Lung (tissue), 12 donors: Measurements from ENCODE around the gene PPM1L. TPM values are rescaled to one million over a fixed set of nuclear protein-coding genes. Genes with fewer than 3 reads are reported as not detected.

Source experiments
- ATAC-seq: fragments of 200-7000 bp; cut with Tn5 transposase; one replicate; pipeline ENCODE4 v1.9.1; 2020; ENCODE audit warnings: moderate number of reproducible peaks; ENCODE audit not compliant: insufficient read depth, low FRiP score
- DNase-seq, 3 donors: peaks; one replicate each; pipeline ENCODE4 v3.0.0-alpha.2; 2013 to 2017
- H3K27ac ChIP-seq, 2 donors: one replicate each; pipeline ENCODE4 v1.5.1; 2013; ENCODE audit warnings: mild to moderate bottlenecking in 2 of 2, moderate library complexity in 2 of 2, control low read depth in 1 of 2, inconsistent platforms in 1 of 2, low read depth in 1 of 2, low read length in 1 of 2
- H3K27me3 ChIP-seq, 3 donors: one replicate each; pipeline ENCODE4 v1.5.1; 2013; ENCODE audit warnings: low read length in 2 of 3; ENCODE audit not compliant: control insufficient read depth in 3 of 3, insufficient read depth in 3 of 3
- H3K36me3 ChIP-seq, 4 donors: one replicate each; pipeline ENCODE4 v1.5.1; 2013; ENCODE audit warnings: low read length in 4 of 4, mild to moderate bottlenecking in 1 of 4, moderate library complexity in 1 of 4; ENCODE audit not compliant: control insufficient read depth in 4 of 4, insufficient read depth in 4 of 4
- H3K4me1 ChIP-seq, 5 donors: one replicate each; pipeline ENCODE4 v1.5.1; 2013; ENCODE audit warnings: low read length in 5 of 5, mild to moderate bottlenecking in 2 of 5, moderate library complexity in 1 of 5; ENCODE audit not compliant: control insufficient read depth in 5 of 5, insufficient read depth in 5 of 5
- H3K4me3 ChIP-seq: one replicate; pipeline ENCODE4 v1.5.1; 2013; ENCODE audit warnings: mild to moderate bottlenecking, control low read depth, moderate library complexity
- H3K9ac ChIP-seq, 2 donors: one replicate each; pipeline ENCODE4 v1.5.1; 2013; ENCODE audit warnings: low read length in 2 of 2, control low read depth in 1 of 2; ENCODE audit not compliant: insufficient read depth in 1 of 2
- H3K9me3 ChIP-seq, 4 donors: one replicate each; pipeline ENCODE4 v1.5.1; 2013; ENCODE audit warnings: low read length in 3 of 4, mild to moderate bottlenecking in 1 of 4, moderate library complexity in 1 of 4; ENCODE audit not compliant: control insufficient read depth in 4 of 4, insufficient read depth in 3 of 4
- CTCF ChIP-seq: IDR thresholded peaks from 2 replicates; pipeline ENCODE4 v1.5.1; 2012; ENCODE audit warnings: mild to moderate bottlenecking; ENCODE audit errors: control extremely low read depth, extremely low read depth
- WGBS, 2 donors: extraction: QIAGEN DNeasy Blood & Tissue Kit; methylation state at CpG; one replicate each; pipeline ENCODE4 v1.1.7; 2013; 5-methylcytosine and 5-hydroxymethylcytosine counted together
- polyA plus RNA-seq, 2 donors: library from polyadenylated mRNA; stranded (reverse); fragments of 200-250 nt; gene quantifications; one replicate each; pipeline ENCODE4 v1.2.1, GENCODE V29; 2013
- total RNA-seq, 2 donors: library from RNA; depleted of rRNA in 1 of 2; stranded (reverse); fragments of >200 nt in 1 of 2; gene quantifications; one replicate each; pipeline ENCODE4 v1.2.1, GENCODE V29; 2014 to 2021
- donor health status: control.
- donor health status: control.
- donor health status: Bipolar disorder and iron deficiency.
- donor health status: healthy.
- donor health status: DM: yes; HTN: yes; CAD: no.

Gene PPM1L
- total and polyA plus RNA-seq, 4 donors: 1.5 to 17.7 (median 6.7) TPM

DNA sequence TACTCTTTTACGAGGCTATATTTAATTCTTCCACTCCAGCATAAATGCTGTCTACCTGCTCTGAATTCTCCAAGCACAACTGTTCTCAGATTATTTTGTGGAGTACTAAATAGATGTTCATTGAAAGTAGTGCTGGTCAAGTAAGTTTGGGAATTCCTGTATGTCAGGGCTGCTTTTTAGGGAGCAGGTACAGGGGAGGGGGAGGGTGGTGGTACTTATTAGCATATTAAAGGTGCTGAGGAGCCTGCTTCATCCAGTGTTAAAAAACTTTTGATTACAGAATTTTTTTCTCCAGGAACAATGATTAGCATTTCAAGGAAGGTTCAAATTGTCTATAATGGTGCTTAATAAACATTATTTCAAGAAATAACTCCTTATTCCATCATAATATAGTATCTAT, 59.2 kb downstream of the PPM1L start:
- no peak for ATAC-seq
- DNase-seq: no peak
- WGBS, 2 donors: 95 to 98% methylated on average over 1 of the region's 1 CpG
- Histone ChIP-seq H3K27me3 (no peaks in the 10 kb centered on the region), H3K27ac (no peak overlapping the region), H3K4me3 (no peak overlapping the region), H3K4me1 (peaks cover 0 to 16% (median 0%) of the 10 kb centered on the region in 5 donors), H3K9ac (no peak overlapping the region), H3K9me3 (no peaks in the 10 kb centered on the region), H3K36me3 (no peaks in the 10 kb centered on the region)
- TF ChIP-seq CTCF: no peak

DNA sequence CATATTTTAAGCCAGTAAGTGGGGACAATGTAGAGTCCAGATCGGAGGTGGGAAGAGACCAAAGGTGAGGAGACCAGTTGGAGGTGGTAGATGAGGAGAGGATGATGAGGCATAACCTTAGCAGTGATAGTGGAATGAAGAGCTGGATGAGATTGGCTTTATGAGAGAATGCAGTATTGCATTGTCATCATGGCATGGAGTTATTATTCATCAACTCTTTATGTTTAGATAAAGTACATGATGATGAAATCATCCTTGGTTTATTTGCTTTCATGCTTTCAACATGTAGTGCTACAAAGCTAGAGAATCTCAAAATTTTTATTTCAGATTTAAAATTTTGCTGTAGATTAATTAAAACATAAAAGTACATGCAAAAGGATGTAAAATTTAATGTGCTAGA, 64.0 kb downstream of the PPM1L start:
- 87 to 93% methylated on average over 1 of the region's 1 CpG for WGBS, 2 donors
- no peaks in the 10 kb centered on the region for H3K27me3 ChIP-seq
- H3K4me3 ChIP-seq: no peak overlapping the region
- no peak overlapping the region for H3K9ac ChIP-seq
- ATAC-seq (no peak), DNase-seq (no peak)
- H3K9me3 ChIP-seq: no peaks in the 10 kb centered on the region
- H3K36me3 ChIP-seq: no peaks in the 10 kb centered on the region
- H3K4me1 ChIP-seq: no peaks in the 10 kb centered on the region
- no peak for TF ChIP-seq CTCF
- no peak overlapping the region for H3K27ac ChIP-seq

DNA sequence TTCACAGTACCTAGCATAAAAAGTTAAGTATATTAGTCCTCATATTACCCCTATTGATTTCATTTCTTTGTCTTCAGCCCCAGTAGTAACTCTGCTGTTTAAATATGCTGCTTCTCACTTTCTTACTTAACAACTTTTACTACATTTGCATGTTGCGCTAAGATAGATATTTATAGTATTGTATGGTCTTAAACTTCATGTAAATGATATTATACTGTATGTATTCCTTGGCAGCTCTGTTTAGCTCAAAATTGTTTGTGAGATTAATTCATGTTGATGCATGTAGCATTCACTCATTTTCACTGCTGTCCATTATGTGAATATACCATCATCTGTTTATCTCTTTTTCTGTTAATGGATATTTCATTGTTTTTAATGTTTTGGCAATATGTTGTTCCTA, 64.4 kb downstream of the PPM1L start:
- no peak for TF ChIP-seq CTCF
- Histone ChIP-seq H3K9ac (no peak overlapping the region), H3K27ac (no peak overlapping the region), H3K36me3 (no peaks in the 10 kb centered on the region), H3K4me3 (no peak overlapping the region), H3K27me3 (no peaks in the 10 kb centered on the region), H3K4me1 (no peaks in the 10 kb centered on the region), H3K9me3 (no peaks in the 10 kb centered on the region)
- ATAC-seq (no peak), DNase-seq (no peak)
- 99 to 100% methylated on average over 1 of the region's 1 CpG for WGBS, 2 donors

GRCh38 chr3:160822936-160823335, 66.9 kb downstream of the PPM1L start:
- no peak for ATAC-seq
- no peak overlapping the region for H3K27ac ChIP-seq
- H3K9me3 ChIP-seq: no peaks in the 10 kb centered on the region
- no peaks in the 10 kb centered on the region for H3K36me3 ChIP-seq
- H3K27me3 ChIP-seq: no peaks in the 10 kb centered on the region
- H3K9ac ChIP-seq: no peak overlapping the region
- no peak overlapping the region for H3K4me3 ChIP-seq
- TF ChIP-seq CTCF: no peak
- no peak for DNase-seq
- H3K4me1 ChIP-seq: peaks cover 0 to 8% (median 0%) of the 10 kb centered on the region in 5 donors
